ENCODE results near the gene PTPN4.

DNA sequence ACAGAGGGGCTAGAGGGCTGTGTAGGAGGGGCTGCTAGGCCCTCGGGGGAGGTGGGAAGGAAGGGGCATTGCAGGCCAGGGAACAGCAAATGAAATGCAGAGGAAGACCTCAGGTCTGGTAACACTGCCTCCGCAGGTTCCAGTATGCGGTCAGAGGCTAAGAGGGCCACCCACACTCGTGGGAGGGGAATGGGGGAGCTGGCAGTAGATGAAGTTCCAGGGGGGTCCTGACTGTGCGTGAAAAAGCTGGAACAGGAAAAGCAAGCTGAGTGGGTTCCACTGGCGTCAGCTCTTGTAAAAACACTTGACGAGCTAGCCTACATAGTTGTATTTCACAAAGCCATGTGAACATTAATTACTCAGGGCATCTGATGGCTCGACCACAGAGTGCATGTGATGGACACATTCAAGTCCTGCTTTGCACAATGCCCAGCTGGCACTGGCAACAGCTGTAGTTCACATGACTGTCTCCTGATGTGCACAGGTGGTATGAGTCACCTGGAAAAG lies 29.0 kb upstream of the PTPN4 start:
- TF ChIP-seq CTCF (IDR thresholded peaks at IDR 0.05) (no peak), POLR2A (IDR thresholded peaks at IDR 0.05) (no peak)

Data from uterus (tissue), 2 donors.